Peyer's patch (tissue), 4 donors: Measurements from ENCODE around the gene FNDC3B.

Source experiments
- CTCF ChIP-seq, 6 experiments: fragments of 450-650 bp in 4 of 6; fragments of 200-600 bp in 2 of 6; sonication (generic) in 1 of 6; IDR thresholded peaks; one replicate each; pipeline ENCODE4 v1.5.1; 2017 to 2019; ENCODE audit warnings: antibody characterized with exemption in 6 of 6, mild to moderate bottlenecking in 3 of 6, moderate library complexity in 1 of 6
- POLR2A ChIP-seq, 2 donors: fragments of 450-650 bp; IDR thresholded peaks; one replicate each; pipeline ENCODE4 v1.5.1; 2017; ENCODE audit warnings: antibody characterized with exemption in 2 of 2, mild to moderate bottlenecking in 2 of 2, moderate library complexity in 2 of 2

GRCh38 chr3:172221547-172221946 lies 182.2 kb downstream of the FNDC3B start:
- no peak for TF ChIP-seq CTCF (IDR thresholded peaks at IDR 0.05)
- no peak for TF ChIP-seq POLR2A (IDR thresholded peaks at IDR 0.05)
